Vagina (tissue), 2 donors: ENCODE measurements around the gene HDGF. TPM values are rescaled to one million over a fixed set of nuclear protein-coding genes. Genes with fewer than 3 reads are reported as not detected.

ENCODE experiments used
- DNase-seq, 2 donors: peaks; one replicate each; pipeline ENCODE4 v3.0.0-alpha.2; 2017; ENCODE audit errors: extremely low spot score in 2 of 2
- H3K27ac ChIP-seq: fragments of 200-600 bp; sonication (generic); one replicate; pipeline ENCODE4 v1.5.1; 2019
- H3K27me3 ChIP-seq: fragments of 200-600 bp; sonication (generic); one replicate; pipeline ENCODE4 v1.5.1; 2019
- H3K36me3 ChIP-seq, 2 donors: fragments of 200-600 bp; sonication (generic); one replicate each; pipeline ENCODE4 v1.5.1; 2017 to 2019
- H3K4me1 ChIP-seq: fragments of 200-600 bp; sonication (generic); one replicate; pipeline ENCODE4 v1.5.1; 2019
- H3K4me3 ChIP-seq, 2 donors: fragments of 200-600 bp; sonication (generic); 1 replicate in 1 of 2; 2 replicates in 1 of 2; pipeline ENCODE4 v1.5.1; 2016 to 2019
- H3K9me3 ChIP-seq: fragments of 200-600 bp; sonication (generic); one replicate; pipeline ENCODE4 v1.5.1; 2019
- POLR2A ChIP-seq, 2 donors: fragments of 450-650 bp; IDR thresholded peaks; one replicate each; pipeline ENCODE4 v1.6.1; 2017; ENCODE audit warnings: antibody characterized with exemption in 2 of 2, mild to moderate bottlenecking in 2 of 2, moderate library complexity in 2 of 2
- POLR2AphosphoS5 ChIP-seq, 2 donors: sonication (generic); formaldehyde crosslinking; IDR thresholded peaks; one replicate each; pipeline ENCODE4 v1.9.0; 2017; ENCODE audit warnings: antibody characterized with exemption in 2 of 2, mild to moderate bottlenecking in 2 of 2, low read depth in 1 of 2; ENCODE audit not compliant: insufficient read depth in 1 of 2
- intact Hi-C: fragments of 100-400 bp; cut with DNase I; formaldehyde crosslinking; loops from one replicate; pipeline ENCODE4 v1.15.1; 2023
- total RNA-seq: library from RNA; depleted of rRNA; stranded (reverse); fragments of >200 nt; gene quantifications from one replicate; pipeline ENCODE4 v1.2.3, GENCODE V29; 2016
- TF ChIP-seq, protein P1 (sequence below), 3 experiments: fragments of 450-650 bp in 2 of 3; fragments of 200-600 bp in 1 of 3; sonication (generic) in 1 of 3; IDR thresholded peaks; one replicate each; pipeline ENCODE4 v1.5.1; 2017 to 2019; ENCODE audit warnings: antibody characterized with exemption in 3 of 3, mild to moderate bottlenecking in 2 of 3, moderate library complexity in 2 of 3

Gene HDGF
- total RNA-seq, 1 donor from 2014 or later, result 154 TPM

- Histone ChIP-seq H3K9me3 (no peaks in the 10 kb centered on the region), H3K36me3 (peaks cover 0 to 33% of the 10 kb centered on the region in 2 donors), H3K4me1 (peaks cover 61% of the 10 kb centered on the region), H3K27me3 (no peaks in the 10 kb centered on the region), H3K4me3 (peak overlapping the region; percentile 96 to 97), H3K27ac (peak overlapping the region; percentile 99)
- TF ChIP-seq, protein P1, sequence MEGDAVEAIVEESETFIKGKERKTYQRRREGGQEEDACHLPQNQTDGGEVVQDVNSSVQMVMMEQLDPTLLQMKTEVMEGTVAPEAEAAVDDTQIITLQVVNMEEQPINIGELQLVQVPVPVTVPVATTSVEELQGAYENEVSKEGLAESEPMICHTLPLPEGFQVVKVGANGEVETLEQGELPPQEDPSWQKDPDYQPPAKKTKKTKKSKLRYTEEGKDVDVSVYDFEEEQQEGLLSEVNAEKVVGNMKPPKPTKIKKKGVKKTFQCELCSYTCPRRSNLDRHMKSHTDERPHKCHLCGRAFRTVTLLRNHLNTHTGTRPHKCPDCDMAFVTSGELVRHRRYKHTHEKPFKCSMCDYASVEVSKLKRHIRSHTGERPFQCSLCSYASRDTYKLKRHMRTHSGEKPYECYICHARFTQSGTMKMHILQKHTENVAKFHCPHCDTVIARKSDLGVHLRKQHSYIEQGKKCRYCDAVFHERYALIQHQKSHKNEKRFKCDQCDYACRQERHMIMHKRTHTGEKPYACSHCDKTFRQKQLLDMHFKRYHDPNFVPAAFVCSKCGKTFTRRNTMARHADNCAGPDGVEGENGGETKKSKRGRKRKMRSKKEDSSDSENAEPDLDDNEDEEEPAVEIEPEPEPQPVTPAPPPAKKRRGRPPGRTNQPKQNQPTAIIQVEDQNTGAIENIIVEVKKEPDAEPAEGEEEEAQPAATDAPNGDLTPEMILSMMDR (IDR thresholded peaks at IDR 0.05), result no peak
- no peak for TF ChIP-seq POLR2AphosphoS5 (IDR thresholded peaks at IDR 0.05; ENCODE audit: insufficient read depth in 1 of 2, low read depth in 1 of 2)
- intact Hi-C loops, result no loop called here
- DNase-seq, result no peak
Observed at GRCh38 chr1:156746406-156746727, 5.1 kb downstream of the HDGF start.

- peak overlapping the region; percentile 99 for H3K27ac ChIP-seq
Observed at GRCh38 chr1:156745881-156746280, 5.6 kb downstream of the HDGF start.

GRCh38 chr1:156744786-156745419, 6.6 kb downstream of the HDGF start:
- intact Hi-C loops, result no loop called here

More at GRCh38 chr1:156745881-156746280, 5.6 kb downstream of the HDGF start:
- intact Hi-C loops, result no loop called here
- DNase-seq, result no peak
- Histone ChIP-seq H3K9me3 (no peaks in the 10 kb centered on the region), H3K4me3 (peak overlapping the region; percentile 96 to 97), H3K36me3 (peaks cover 0 to 33% of the 10 kb centered on the region in 2 donors), H3K27me3 (no peaks in the 10 kb centered on the region), H3K4me1 (peaks cover 62% of the 10 kb centered on the region)
- TF ChIP-seq POLR2A (IDR thresholded peaks at IDR 0.05) (no peak), POLR2AphosphoS5 (IDR thresholded peaks at IDR 0.05; ENCODE audit: insufficient read depth in 1 of 2, low read depth in 1 of 2) (no peak)
- TF ChIP-seq, protein P1 (IDR thresholded peaks at IDR 0.05), result no peak

DNA sequence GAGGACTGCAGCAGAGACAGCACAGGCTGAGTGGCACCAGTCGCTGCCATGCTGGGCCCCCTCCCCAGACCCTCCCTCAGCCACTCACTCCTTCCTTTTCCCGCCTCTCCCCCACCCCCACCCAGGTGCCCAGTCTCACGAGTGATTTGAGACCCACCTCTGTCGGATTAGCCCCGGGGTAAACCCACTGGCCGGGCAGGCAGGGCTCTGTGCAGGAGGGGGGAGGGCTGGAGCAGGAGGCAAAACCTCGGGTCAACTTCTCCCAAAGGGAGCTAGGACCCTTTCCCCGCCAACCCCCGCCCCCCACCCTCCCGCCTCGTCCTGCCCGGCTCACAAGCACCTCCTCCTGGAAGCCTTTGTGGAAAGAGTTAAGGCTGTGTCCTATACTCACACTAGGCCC, 7.1 kb downstream of the HDGF start:
- intact Hi-C loops, result no loop called here
- H3K36me3 ChIP-seq, result peaks cover 0 to 33% of the 10 kb centered on the region in 2 donors
- no peak overlapping the region for H3K27ac ChIP-seq
- peaks cover 62% of the 10 kb centered on the region for H3K4me1 ChIP-seq
- no peak overlapping the region for H3K4me3 ChIP-seq
- H3K9me3 ChIP-seq, result no peaks in the 10 kb centered on the region
- no peaks in the 10 kb centered on the region for H3K27me3 ChIP-seq
- DNase-seq, result no peak
- no peak for TF ChIP-seq POLR2AphosphoS5 (IDR thresholded peaks at IDR 0.05; ENCODE audit: insufficient read depth in 1 of 2, low read depth in 1 of 2)
- no peak for TF ChIP-seq POLR2A (IDR thresholded peaks at IDR 0.05)
- TF ChIP-seq, protein P1 (IDR thresholded peaks at IDR 0.05), result no peak

More at GRCh38 chr1:156744786-156745419, 6.6 kb downstream of the HDGF start:
- TF ChIP-seq POLR2A (IDR thresholded peaks at IDR 0.05) (no peak), POLR2AphosphoS5 (IDR thresholded peaks at IDR 0.05; ENCODE audit: insufficient read depth in 1 of 2, low read depth in 1 of 2) (no peak)
- TF ChIP-seq, protein P1 (IDR thresholded peaks at IDR 0.05), result no peak
- H3K4me1 ChIP-seq, result peaks cover 62% of the 10 kb centered on the region
- H3K4me3 ChIP-seq, result no peak overlapping the region
- no peaks in the 10 kb centered on the region for H3K27me3 ChIP-seq
- H3K9me3 ChIP-seq, result no peaks in the 10 kb centered on the region
- peak in 1 of 2 donors; percentile 86 for DNase-seq
- peaks cover 0 to 33% of the 10 kb centered on the region in 2 donors for H3K36me3 ChIP-seq
- H3K27ac ChIP-seq, result peak overlapping the region; percentile 47
